HepG2 (cell line): Measurements from ENCODE around the gene GGTLC2. TPM values are rescaled to one million over a fixed set of nuclear protein-coding genes. Genes with fewer than 3 reads are reported as not detected.

Source experiments
- ATAC-seq: fragments of 200-7000 bp; cut with Tn5 transposase; 3 replicates; pipeline ENCODE4 v1.9.1; 2020; ENCODE audit warnings: mild to moderate bottlenecking, moderate library complexity
- BruUV-seq: library from RNA; stranded (reverse); fragments of 400-500 nt; replicated peaks from 2 replicates; lab custom pipeline; 2021; lab: Mats Ljungman, UMichigan
- CTCF ChIA-PET: fragments of 300-600 bp; formaldehyde crosslinking; extraction: SDS; loops from one replicate; lab custom pipeline; 2021; ENCODE audit warnings: low total read pairs, inconsistent platforms, low intra/inter-chr PET ratio; lab: Yijun Ruan, JAX
- POLR2A ChIA-PET: fragments of 350-600 bp; sonication (Branson Sonifier 250); formaldehyde crosslinking; loops from one replicate; lab custom pipeline; 2020; ENCODE audit warnings: antibody characterized with exemption, inconsistent platforms; lab: Yijun Ruan, JAX
- DNase-seq: peaks from one replicate; pipeline ENCODE4 v3.0.0-alpha.2; 2015; ENCODE audit warnings: low spot score
- FAIRE-seq: peaks from 3 replicates; lab custom pipeline; 2011; peaks lifted over from hg19 to GRCh38; lab: Jason Lieb, UNC
- H2AFZ ChIP-seq: one replicate; pipeline ENCODE4 v1.6.1; 2011; ENCODE audit warnings: low read length, inconsistent platforms
- H3K27ac ChIP-seq: fragments of 300-600 bp; 3 replicates; pipeline ENCODE4 v1.8.0; 2011; ENCODE audit warnings: mixed run types, mild to moderate bottlenecking, mixed read lengths, low read length, inconsistent platforms; ENCODE audit not compliant: insufficient read depth; ENCODE audit errors: extremely low read length
- H3K27me3 ChIP-seq, 2 experiments: fragments of 200-600 bp in 1 of 2; 2 replicates in 1 of 2; 3 replicates in 1 of 2; pipeline versions ENCODE4 v1.6.0 to v1.8.0; 2011; ENCODE audit warnings: low read length in 2 of 2, mild to moderate bottlenecking in 2 of 2, moderate library complexity in 2 of 2, inconsistent platforms in 1 of 2; ENCODE audit not compliant: insufficient read depth in 2 of 2, control insufficient read depth in 1 of 2
- H3K36me3 ChIP-seq, 2 experiments: fragments of 200-600 bp in 1 of 2; replicated peaks in 1 of 2; 2 replicates in 1 of 2; 3 replicates in 1 of 2; pipeline versions ENCODE4 v1.5.1 to v1.8.0; 2011; ENCODE audit warnings: low read length in 2 of 2, inconsistent platforms in 1 of 2; ENCODE audit not compliant: insufficient read depth in 2 of 2, control insufficient read depth in 1 of 2
- H3K4me1 ChIP-seq: 2 replicates; pipeline ENCODE4 v1.5.1; 2012; ENCODE audit warnings: low read length, inconsistent platforms; ENCODE audit not compliant: insufficient read depth
- H3K4me2 ChIP-seq: 2 replicates; pipeline ENCODE4 v1.6.0; 2011; ENCODE audit warnings: low read depth, low read length, inconsistent platforms
- H3K4me3 ChIP-seq, 3 experiments: fragments of 200-600 bp in 1 of 3; sonication (generic), shearing (Covaris generic) in 1 of 3; replicated peaks in 1 of 3; 2 replicates each; pipeline ENCODE4 v1.5.1; 2011 to 2016; ENCODE audit warnings: low read length in 3 of 3, inconsistent platforms in 2 of 3, low read depth in 2 of 3, mild to moderate bottlenecking in 2 of 3, control low read depth in 1 of 3, mixed read lengths in 1 of 3; ENCODE audit not compliant: insufficient read depth in 1 of 3
- H3K79me2 ChIP-seq: one replicate; pipeline ENCODE4 v1.6.1; 2011; ENCODE audit warnings: low read length, inconsistent platforms; ENCODE audit not compliant: insufficient read depth
- H3K9ac ChIP-seq: 2 replicates; pipeline ENCODE4 v1.6.0; 2011; ENCODE audit warnings: mild to moderate bottlenecking, low read depth, low read length, inconsistent platforms; ENCODE audit not compliant: insufficient read depth
- H3K9me3 ChIP-seq: 2 replicates; pipeline ENCODE4 v1.5.1; 2012; ENCODE audit warnings: mild to moderate bottlenecking, low read length
- H4K20me1 ChIP-seq: 2 replicates; pipeline ENCODE4 v1.6.0; 2011; ENCODE audit warnings: inconsistent platforms, mild to moderate bottlenecking, low read length, moderate library complexity; ENCODE audit not compliant: insufficient read depth
- DMAP1 ChIP-seq: IDR thresholded peaks from 2 replicates; pipeline ENCODE4 v1.6.1; 2016
- HNRNPH1 ChIP-seq: fragments of 200-400 bp; formaldehyde crosslinking; optimal IDR thresholded peaks from 2 replicates; pipeline ENCODE3; 2017; ENCODE audit warnings: mild to moderate bottlenecking, low read depth, low read length
- SP140L ChIP-seq: sonication (generic); formaldehyde crosslinking; IDR thresholded peaks from 2 replicates; pipeline ENCODE4 v1.4.0; 2020; ENCODE audit warnings: missing genetic modification reagents, borderline replicate concordance
- ZNF546 ChIP-seq: sonication (generic); formaldehyde crosslinking; conservative IDR thresholded peaks from 2 replicates; pipeline ENCODE4 v1.8.1; 2023; ENCODE audit warnings: mild to moderate bottlenecking, missing genetic modification reagents
- ZNF7 ChIP-seq: IDR thresholded peaks from 2 replicates; pipeline ENCODE4 v1.6.1; 2016; ENCODE audit warnings: missing biosample characterization, missing genetic modification reagents
- WGBS: methylation state at CpG from one replicate; pipeline ENCODE4 v1.1.6; 2017; ENCODE audit warnings: low lambda C conversion rate; 5-methylcytosine and 5-hydroxymethylcytosine counted together
- in situ Hi-C: cut with HindIII; loops from 2 replicates; pipeline ENCODE4 v1.10.0; 2017; ENCODE audit warnings: low pct_unique_long_range_greater_than_20kb; ENCODE audit not compliant: extremely low pct_ligation_motif_present
- intact Hi-C: fragments of 100-400 bp; cut with micrococcal nuclease; formaldehyde crosslinking; loops from one replicate; pipeline ENCODE4 v1.10.0; 2022; ENCODE audit not compliant: unreplicated experiment
- polyA plus RNA-seq, 8 experiments: library from polyadenylated mRNA; depleted of rRNA in 3 of 8; stranded (reverse) in 7 of 8; unstranded in 1 of 8; fragments of >200 nt; fragmentation: Illumina TruSeq in 4 of 8; extraction: Trizol in 4 of 8; gene quantifications; 2 replicates each; pipeline versions ENCODE4 v1.2.1 to v1.2.3, GENCODE V29; 2011 to 2016; ENCODE audit warnings: low read depth in 4 of 8, missing spikeins in 1 of 8, mixed read lengths in 1 of 8; ENCODE audit not compliant: insufficient read depth in 1 of 8
- total RNA-seq, 5 experiments: library from RNA; depleted of rRNA; stranded (reverse); fragments of >200 nt; fragmentation: Illumina TruSeq; extraction: Trizol; gene quantifications; 2 replicates each; pipeline ENCODE4 v1.2.3, GENCODE V29; 2016; ENCODE audit warnings: low read depth in 1 of 5
- TF ChIP-seq, protein P1 (sequence below): sonication (generic); formaldehyde crosslinking; IDR thresholded peaks from 2 replicates; pipeline ENCODE4 v1.5.0; 2020; ENCODE audit warnings: missing genetic modification reagents
- TF ChIP-seq, protein P2 (sequence below): sonication (generic); formaldehyde crosslinking; IDR thresholded peaks from 2 replicates; pipeline ENCODE4 v1.9.0; 2021; ENCODE audit warnings: missing genetic modification reagents, borderline replicate concordance
- TF ChIP-seq, protein P3 (sequence below): sonication (generic); formaldehyde crosslinking; IDR thresholded peaks from 2 replicates; pipeline ENCODE4 v1.8.0; 2022; ENCODE audit warnings: low read depth, missing genetic modification reagents
- TF ChIP-seq, protein P4 (sequence below): sonication (generic); formaldehyde crosslinking; IDR thresholded peaks from 2 replicates; pipeline ENCODE4 v1.5.1; 2020; ENCODE audit warnings: mild to moderate bottlenecking, missing genetic modification reagents, borderline replicate concordance

GGTLC2 gene
- total and polyA plus RNA-seq, 2 of the 13 experiments (the other 11 are each of a cell fraction or from before 2014, with no cell fraction given): not detected

DNA sequence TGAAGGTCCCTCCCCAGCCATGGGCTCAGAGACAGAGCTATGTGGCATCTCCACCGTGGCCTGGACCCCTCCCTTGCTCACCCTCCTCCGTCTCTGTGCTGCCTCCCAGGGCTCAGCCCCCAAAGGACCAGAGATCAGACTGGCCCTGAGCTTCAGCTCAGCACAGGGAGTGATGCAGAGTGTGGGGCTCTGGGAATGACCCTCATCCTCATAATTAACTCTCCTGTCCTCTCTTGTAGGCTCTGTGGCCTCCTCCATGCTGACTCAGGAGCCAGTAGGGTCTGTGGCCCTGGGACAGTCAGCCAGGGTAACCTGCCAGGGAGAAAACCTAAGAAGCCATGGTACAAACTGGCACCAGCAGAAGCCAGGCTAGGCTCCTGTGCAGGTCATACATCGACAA, 28.7 kb downstream of the GGTLC2 start:
- Histone ChIP-seq H3K79me2 (no peaks in the 10 kb centered on the region), H3K9me3 (no peaks in the 10 kb centered on the region), H4K20me1 (0 out of 2 replicates have a peak, but pooled peaks cover 3% of the 10 kb centered on the region), H3K27me3 (peaks cover 1 to 18% of the 10 kb centered on the region in 2 experiments; a peak in 3 of 5 replicates), H3K4me1 (no peaks in the 10 kb centered on the region), H2AFZ (no peak overlapping the region), H3K27ac (no peak overlapping the region), H3K4me3 (no peak overlapping the region), H3K4me2 (no peak overlapping the region), H3K9ac (no peak overlapping the region), H3K36me3 (no peaks in the 10 kb centered on the region)
- no TSS peak for BruUV-seq
- no peak for DNase-seq
- ChIA-PET POLR2A (no interaction called here), CTCF (no interaction called here)
- no peak for FAIRE-seq
- intact Hi-C loops (no loop called here), in situ Hi-C loops (no loop called here)
- ATAC-seq: no peak
- WGBS: 0% methylated on average over 1 of the region's 3 CpGs
- TF ChIP-seq ZNF546 (CRISPR knock-in tag): no peak
- TF ChIP-seq, protein P1, sequence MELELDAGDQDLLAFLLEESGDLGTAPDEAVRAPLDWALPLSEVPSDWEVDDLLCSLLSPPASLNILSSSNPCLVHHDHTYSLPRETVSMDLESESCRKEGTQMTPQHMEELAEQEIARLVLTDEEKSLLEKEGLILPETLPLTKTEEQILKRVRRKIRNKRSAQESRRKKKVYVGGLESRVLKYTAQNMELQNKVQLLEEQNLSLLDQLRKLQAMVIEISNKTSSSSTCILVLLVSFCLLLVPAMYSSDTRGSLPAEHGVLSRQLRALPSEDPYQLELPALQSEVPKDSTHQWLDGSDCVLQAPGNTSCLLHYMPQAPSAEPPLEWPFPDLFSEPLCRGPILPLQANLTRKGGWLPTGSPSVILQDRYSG (CRISPR knock-in tag): no peak
- TF ChIP-seq, protein P2, sequence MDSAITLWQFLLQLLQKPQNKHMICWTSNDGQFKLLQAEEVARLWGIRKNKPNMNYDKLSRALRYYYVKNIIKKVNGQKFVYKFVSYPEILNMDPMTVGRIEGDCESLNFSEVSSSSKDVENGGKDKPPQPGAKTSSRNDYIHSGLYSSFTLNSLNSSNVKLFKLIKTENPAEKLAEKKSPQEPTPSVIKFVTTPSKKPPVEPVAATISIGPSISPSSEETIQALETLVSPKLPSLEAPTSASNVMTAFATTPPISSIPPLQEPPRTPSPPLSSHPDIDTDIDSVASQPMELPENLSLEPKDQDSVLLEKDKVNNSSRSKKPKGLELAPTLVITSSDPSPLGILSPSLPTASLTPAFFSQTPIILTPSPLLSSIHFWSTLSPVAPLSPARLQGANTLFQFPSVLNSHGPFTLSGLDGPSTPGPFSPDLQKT (CRISPR knock-in tag): no peak
- no peak for TF ChIP-seq HNRNPH1
- TF ChIP-seq DMAP1 (CRISPR knock-in tag): no peak
- no peak for TF ChIP-seq ZNF7 (CRISPR knock-in tag)
- TF ChIP-seq, protein P3, sequence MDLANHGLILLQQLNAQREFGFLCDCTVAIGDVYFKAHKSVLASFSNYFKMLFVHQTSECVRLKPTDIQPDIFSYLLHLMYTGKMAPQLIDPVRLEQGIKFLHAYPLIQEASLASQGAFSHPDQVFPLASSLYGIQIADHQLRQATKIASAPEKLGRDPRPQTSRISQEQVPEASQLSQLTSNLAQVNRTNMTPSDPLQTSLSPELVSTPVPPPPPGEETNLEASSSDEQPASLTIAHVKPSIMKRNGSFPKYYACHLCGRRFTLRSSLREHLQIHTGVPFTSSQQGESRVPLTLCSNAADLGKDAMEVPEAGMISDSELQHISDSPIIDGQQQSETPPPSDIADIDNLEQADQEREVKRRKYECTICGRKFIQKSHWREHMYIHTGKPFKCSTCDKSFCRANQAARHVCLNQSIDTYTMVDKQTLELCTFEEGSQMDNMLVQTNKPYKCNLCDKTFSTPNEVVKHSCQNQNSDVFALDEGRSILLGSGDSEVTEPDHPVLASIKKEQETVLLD (CRISPR knock-in tag): no peak
- no peak for TF ChIP-seq SP140L
- TF ChIP-seq, protein P4, sequence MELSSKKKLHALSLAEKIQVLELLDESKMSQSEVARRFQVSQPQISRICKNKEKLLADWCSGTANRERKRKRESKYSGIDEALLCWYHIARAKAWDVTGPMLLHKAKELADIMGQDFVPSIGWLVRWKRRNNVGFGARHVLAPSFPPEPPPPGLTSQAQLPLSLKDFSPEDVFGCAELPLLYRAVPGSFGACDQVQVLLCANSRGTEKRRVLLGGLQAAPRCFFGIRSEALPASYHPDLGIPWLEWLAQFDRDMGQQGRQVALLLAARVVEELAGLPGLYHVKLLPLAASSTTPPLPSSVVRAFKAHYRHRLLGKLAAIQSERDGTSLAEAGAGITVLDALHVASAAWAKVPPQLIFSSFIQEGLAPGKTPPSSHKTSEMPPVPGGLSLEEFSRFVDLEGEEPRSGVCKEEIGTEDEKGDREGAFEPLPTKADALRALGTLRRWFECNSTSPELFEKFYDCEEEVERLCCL: no peak
- TF ChIP-seq, all 625 proteins: peak for 0
